HCT116 (cell line): Measurements from ENCODE around the gene ADARB2. TPM values are rescaled to one million over a fixed set of nuclear protein-coding genes. Genes with fewer than 3 reads are reported as not detected.

Source experiments
- ATAC-seq: fragments of 200-7000 bp; cut with Tn5 transposase; 2 replicates; pipeline ENCODE4 v1.9.1; 2020; ENCODE audit warnings: mild to moderate bottlenecking, moderate library complexity
- BruUV-seq: library from RNA; stranded (reverse); fragments of 400-500 nt; replicated peaks from 2 replicates; lab custom pipeline; 2021; lab: Mats Ljungman, UMichigan
- CTCF ChIA-PET: fragments of 300-600 bp; sonication (Branson Sonifier 250); formaldehyde crosslinking; loops from one replicate; lab custom pipeline; 2021; ENCODE audit warnings: antibody characterized with exemption; lab: Charles Lee
- POLR2A ChIA-PET: fragments of 300-600, 350-600 bp; sonication (Branson Sonifier 250); formaldehyde crosslinking; loops from one replicate; lab custom pipeline; 2021; ENCODE audit warnings: antibody characterized with exemption; lab: Charles Lee
- RAD21 ChIA-PET, 2 experiments: fragments of 300-600 bp; sonication (Branson Sonifier 250); formaldehyde crosslinking; loops; one replicate each; lab custom pipeline; 2023; ENCODE audit warnings: low total read pairs in 2 of 2; ENCODE audit not compliant: uncharacterized antibody in 2 of 2, unreplicated experiment in 2 of 2, low non-redundant PET in 1 of 2; lab: Charles Lee
- DNase-seq: peaks from one replicate; pipeline ENCODE4 v3.0.0-alpha.2; 2010; ENCODE audit warnings: low read depth, low spot score
- H2AFZ ChIP-seq: fragments of 200-600 bp; shearing (Covaris generic), sonication (generic); 2 replicates; pipeline ENCODE4 v1.6.1; 2017; ENCODE audit warnings: low read depth, mixed run types, mixed read lengths, antibody characterized with exemption, low read length; ENCODE audit not compliant: poor library complexity, severe bottlenecking
- H3K27ac ChIP-seq: 2 replicates; pipeline ENCODE4 v1.5.1; 2012; ENCODE audit warnings: low read depth, low read length
- H3K27me3 ChIP-seq: fragments of 200-600 bp; sonication (generic); 2 replicates; pipeline ENCODE4 v1.6.1; 2016; ENCODE audit warnings: mixed run types, low read length, mixed read lengths; ENCODE audit not compliant: insufficient read depth
- H3K36me3 ChIP-seq, 2 experiments: fragments of 200-500 bp in 1 of 2; fragments of 200-600 bp in 1 of 2; sonication (Bioruptor generic) in 1 of 2; sonication (generic) in 1 of 2; 2 replicates each; pipeline versions ENCODE4 v1.5.1 to v1.6.1; 2014 to 2016; ENCODE audit warnings: low read length in 2 of 2, inconsistent platforms in 1 of 2, mixed read lengths in 1 of 2, mixed run types in 1 of 2; ENCODE audit not compliant: insufficient read depth in 2 of 2, control insufficient read depth in 1 of 2
- H3K4me1 ChIP-seq, 2 experiments: fragments of 200-600 bp in 1 of 2; sonication (generic) in 1 of 2; 2 replicates each; pipeline versions ENCODE4 v1.5.1 to v1.6.1; 2012 to 2017; ENCODE audit warnings: low read length in 2 of 2, inconsistent platforms in 1 of 2, mild to moderate bottlenecking in 1 of 2, mixed read lengths in 1 of 2, mixed run types in 1 of 2, moderate library complexity in 1 of 2; ENCODE audit not compliant: insufficient read depth in 2 of 2, control insufficient read depth in 1 of 2
- H3K4me2 ChIP-seq: fragments of 200-600 bp; sonication (generic); 2 replicates; pipeline ENCODE4 v1.6.1; 2017; ENCODE audit warnings: mixed run types, low read length, mixed read lengths
- H3K4me3 ChIP-seq, 2 experiments: fragments of 200-600 bp in 1 of 2; sonication (generic) in 1 of 2; replicated peaks in 1 of 2; 2 replicates each; pipeline ENCODE4 v1.5.1; 2011 to 2016; ENCODE audit warnings: low read length in 2 of 2, control low read depth in 1 of 2, low read depth in 1 of 2, mild to moderate bottlenecking in 1 of 2, mixed read lengths in 1 of 2, mixed run types in 1 of 2
- H3K79me2 ChIP-seq: fragments of 200-600 bp; sonication (generic); 2 replicates; pipeline ENCODE4 v1.6.1; 2017; ENCODE audit warnings: mild to moderate bottlenecking, mixed run types, low read length, moderate library complexity, mixed read lengths; ENCODE audit not compliant: insufficient read depth
- H3K9ac ChIP-seq: fragments of 200-600 bp; sonication (generic); 2 replicates; pipeline ENCODE4 v1.6.1; 2016; ENCODE audit warnings: low read length, mixed read lengths
- H3K9me2 ChIP-seq: fragments of 200-600 bp; sonication (generic), shearing (Covaris generic); 2 replicates; pipeline ENCODE4 v1.6.1; 2017; ENCODE audit warnings: mixed run types, mild to moderate bottlenecking, moderate library complexity; ENCODE audit not compliant: insufficient read depth
- H3K9me3 ChIP-seq, 2 experiments: fragments of 200-500 bp in 1 of 2; fragments of 200-600 bp in 1 of 2; sonication (Bioruptor generic) in 1 of 2; sonication (generic) in 1 of 2; 2 replicates each; pipeline ENCODE4 v1.6.1; 2014 to 2017; ENCODE audit warnings: low read length in 2 of 2, mixed read lengths in 2 of 2, inconsistent platforms in 1 of 2, low read depth in 1 of 2, mild to moderate bottlenecking in 1 of 2, mixed run types in 1 of 2, moderate library complexity in 1 of 2; ENCODE audit not compliant: control insufficient read depth in 1 of 2, insufficient read depth in 1 of 2
- H4K20me1 ChIP-seq: fragments of 200-600 bp; sonication (generic), shearing (Covaris generic); 2 replicates; pipeline ENCODE4 v1.6.1; 2017; ENCODE audit warnings: mixed run types, mild to moderate bottlenecking, moderate library complexity; ENCODE audit not compliant: insufficient read depth
- CEBPB ChIP-seq: IDR thresholded peaks from 2 replicates; pipeline ENCODE4 v1.6.1; 2012; ENCODE audit warnings: low read depth
- EGR1 ChIP-seq: IDR thresholded peaks from 2 replicates; pipeline ENCODE4 v1.6.1; 2012; ENCODE audit warnings: low read depth
- ELF1 ChIP-seq: IDR thresholded peaks from 2 replicates; pipeline ENCODE4 v1.6.1; 2012; ENCODE audit warnings: low read depth, borderline replicate concordance
- EZH2 ChIP-seq: fragments of 200-600 bp; sonication (generic); IDR thresholded peaks from 2 replicates; pipeline ENCODE4 v1.6.1; 2017; ENCODE audit warnings: antibody characterized with exemption, mixed run types
- EZH2phosphoT487 ChIP-seq: fragments of 200-600 bp; IDR thresholded peaks from 2 replicates; pipeline ENCODE4 v1.6.1; 2018; ENCODE audit warnings: antibody characterized with exemption, borderline replicate concordance
- JUND ChIP-seq: IDR thresholded peaks from 2 replicates; pipeline ENCODE4 v1.6.1; 2012
- MAX ChIP-seq: IDR thresholded peaks from 2 replicates; pipeline ENCODE4 v1.6.1; 2012
- POLR2A ChIP-seq: IDR thresholded peaks from 2 replicates; pipeline ENCODE4 v1.7.0; 2011; ENCODE audit warnings: borderline replicate concordance; ENCODE audit not compliant: insufficient read depth, insufficient read length; ENCODE audit errors: extremely low read depth
- POLR2AphosphoS5 ChIP-seq: IDR thresholded peaks from 2 replicates; pipeline ENCODE4 v1.6.1; 2011; ENCODE audit warnings: mild to moderate bottlenecking, low read depth, low read length, moderate library complexity
- RAD21 ChIP-seq: IDR thresholded peaks from 2 replicates; pipeline ENCODE4 v1.6.1; 2012; ENCODE audit warnings: low read depth, mild to moderate bottlenecking
- SP1 ChIP-seq: IDR thresholded peaks from 2 replicates; pipeline ENCODE4 v1.6.1; 2012; ENCODE audit warnings: low read depth
- TCF7L2 ChIP-seq: IDR thresholded peaks from 2 replicates; pipeline ENCODE4 v1.7.0; 2011; ENCODE audit warnings: borderline replicate concordance, inconsistent platforms; ENCODE audit not compliant: insufficient read depth, insufficient read length; ENCODE audit errors: extremely low read depth
- YY1 ChIP-seq: IDR thresholded peaks from 2 replicates; pipeline ENCODE4 v1.6.1; 2011; ENCODE audit warnings: low read length, low read depth, moderate library complexity, mild to moderate bottlenecking; ENCODE audit not compliant: insufficient replicate concordance; ENCODE audit errors: extremely low read depth
- ZNF274 ChIP-seq: fragments of 200-500 bp; sonication (Bioruptor generic); IDR thresholded peaks from 2 replicates; pipeline ENCODE4 v1.6.1; 2014; ENCODE audit warnings: mild to moderate bottlenecking, low read depth, low read length, inconsistent platforms
- intact Hi-C: fragments of 100-400 bp; cut with micrococcal nuclease; formaldehyde crosslinking; loops from 2 replicates; pipeline ENCODE4 v1.10.0; 2022
- total RNA-seq: library from RNA; stranded (reverse); gene quantifications from one replicate; pipeline ENCODE4 v1.2.1, GENCODE V29; 2021; ENCODE audit not compliant: unreplicated experiment
- TF ChIP-seq, protein P1 (sequence below), 3 experiments: fragments of 200-600 bp in 1 of 3; sonication (generic) in 1 of 3; IDR thresholded peaks in 2 of 3; conservative IDR thresholded peaks in 1 of 3; 2 replicates each; pipeline ENCODE4 v1.5.1; 2012 to 2017; ENCODE audit warnings: low read depth in 2 of 3, low read length in 2 of 3, antibody characterized with exemption in 1 of 3, borderline replicate concordance in 1 of 3, control low read depth in 1 of 3, mild to moderate bottlenecking in 1 of 3, mixed read lengths in 1 of 3, mixed run types in 1 of 3, moderate library complexity in 1 of 3; ENCODE audit not compliant: insufficient read depth in 1 of 3
- TF ChIP-seq, protein P2 (sequence below): IDR thresholded peaks from 2 replicates; pipeline ENCODE4 v1.6.1; 2012
- TF ChIP-seq, protein P3 (sequence below): IDR thresholded peaks from 2 replicates; pipeline ENCODE4 v1.6.1; 2012; ENCODE audit warnings: low read depth

The ADARB2 gene
- total RNA-seq, 1 experiment from 2014 or later, result not detected

GRCh38 chr10:1257274-1257673 lies 480.1 kb downstream of the ADARB2 start:
- no TSS peak for BruUV-seq
- POLR2A ChIA-PET, result no interaction called here

DNA sequence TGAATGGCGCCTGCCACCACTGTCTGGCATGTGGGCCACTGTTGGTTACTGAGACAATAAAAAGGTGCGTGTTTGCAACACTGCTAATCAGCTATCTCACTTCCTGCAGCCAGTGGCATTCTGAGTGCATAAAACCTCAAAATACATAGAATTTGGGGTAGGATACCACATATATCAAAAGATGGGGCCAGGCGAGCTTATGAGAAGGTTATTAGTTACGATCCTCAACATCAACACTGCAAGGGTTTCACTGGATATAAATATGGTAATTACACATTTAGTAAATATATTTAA lies 480.9 kb downstream of the ADARB2 start:
- no peaks in the 10 kb centered on the region for H3K9me3 ChIP-seq
- no TSS peak for BruUV-seq
- TF ChIP-seq MAX (no peak), ELF1 (no peak), EZH2 (no peak), TCF7L2 (no peak), POLR2AphosphoS5 (no peak), POLR2A (no peak), SP1 (no peak), EZH2phosphoT487 (no peak), YY1 (no peak)
- TF ChIP-seq, protein P1, sequence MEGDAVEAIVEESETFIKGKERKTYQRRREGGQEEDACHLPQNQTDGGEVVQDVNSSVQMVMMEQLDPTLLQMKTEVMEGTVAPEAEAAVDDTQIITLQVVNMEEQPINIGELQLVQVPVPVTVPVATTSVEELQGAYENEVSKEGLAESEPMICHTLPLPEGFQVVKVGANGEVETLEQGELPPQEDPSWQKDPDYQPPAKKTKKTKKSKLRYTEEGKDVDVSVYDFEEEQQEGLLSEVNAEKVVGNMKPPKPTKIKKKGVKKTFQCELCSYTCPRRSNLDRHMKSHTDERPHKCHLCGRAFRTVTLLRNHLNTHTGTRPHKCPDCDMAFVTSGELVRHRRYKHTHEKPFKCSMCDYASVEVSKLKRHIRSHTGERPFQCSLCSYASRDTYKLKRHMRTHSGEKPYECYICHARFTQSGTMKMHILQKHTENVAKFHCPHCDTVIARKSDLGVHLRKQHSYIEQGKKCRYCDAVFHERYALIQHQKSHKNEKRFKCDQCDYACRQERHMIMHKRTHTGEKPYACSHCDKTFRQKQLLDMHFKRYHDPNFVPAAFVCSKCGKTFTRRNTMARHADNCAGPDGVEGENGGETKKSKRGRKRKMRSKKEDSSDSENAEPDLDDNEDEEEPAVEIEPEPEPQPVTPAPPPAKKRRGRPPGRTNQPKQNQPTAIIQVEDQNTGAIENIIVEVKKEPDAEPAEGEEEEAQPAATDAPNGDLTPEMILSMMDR (IDR thresholded peaks at IDR 0.05 in 2 of 3, conservative IDR thresholded peaks at IDR 0.05 in 1 of 3; ENCODE audit: borderline replicate concordance in 1 of 3, insufficient read depth in 1 of 3, low read depth in 2 of 3, low read length in 2 of 3), result no peak
- TF ChIP-seq, protein P2, sequence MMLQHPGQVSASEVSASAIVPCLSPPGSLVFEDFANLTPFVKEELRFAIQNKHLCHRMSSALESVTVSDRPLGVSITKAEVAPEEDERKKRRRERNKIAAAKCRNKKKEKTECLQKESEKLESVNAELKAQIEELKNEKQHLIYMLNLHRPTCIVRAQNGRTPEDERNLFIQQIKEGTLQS, result no peak
- TF ChIP-seq, protein P3, sequence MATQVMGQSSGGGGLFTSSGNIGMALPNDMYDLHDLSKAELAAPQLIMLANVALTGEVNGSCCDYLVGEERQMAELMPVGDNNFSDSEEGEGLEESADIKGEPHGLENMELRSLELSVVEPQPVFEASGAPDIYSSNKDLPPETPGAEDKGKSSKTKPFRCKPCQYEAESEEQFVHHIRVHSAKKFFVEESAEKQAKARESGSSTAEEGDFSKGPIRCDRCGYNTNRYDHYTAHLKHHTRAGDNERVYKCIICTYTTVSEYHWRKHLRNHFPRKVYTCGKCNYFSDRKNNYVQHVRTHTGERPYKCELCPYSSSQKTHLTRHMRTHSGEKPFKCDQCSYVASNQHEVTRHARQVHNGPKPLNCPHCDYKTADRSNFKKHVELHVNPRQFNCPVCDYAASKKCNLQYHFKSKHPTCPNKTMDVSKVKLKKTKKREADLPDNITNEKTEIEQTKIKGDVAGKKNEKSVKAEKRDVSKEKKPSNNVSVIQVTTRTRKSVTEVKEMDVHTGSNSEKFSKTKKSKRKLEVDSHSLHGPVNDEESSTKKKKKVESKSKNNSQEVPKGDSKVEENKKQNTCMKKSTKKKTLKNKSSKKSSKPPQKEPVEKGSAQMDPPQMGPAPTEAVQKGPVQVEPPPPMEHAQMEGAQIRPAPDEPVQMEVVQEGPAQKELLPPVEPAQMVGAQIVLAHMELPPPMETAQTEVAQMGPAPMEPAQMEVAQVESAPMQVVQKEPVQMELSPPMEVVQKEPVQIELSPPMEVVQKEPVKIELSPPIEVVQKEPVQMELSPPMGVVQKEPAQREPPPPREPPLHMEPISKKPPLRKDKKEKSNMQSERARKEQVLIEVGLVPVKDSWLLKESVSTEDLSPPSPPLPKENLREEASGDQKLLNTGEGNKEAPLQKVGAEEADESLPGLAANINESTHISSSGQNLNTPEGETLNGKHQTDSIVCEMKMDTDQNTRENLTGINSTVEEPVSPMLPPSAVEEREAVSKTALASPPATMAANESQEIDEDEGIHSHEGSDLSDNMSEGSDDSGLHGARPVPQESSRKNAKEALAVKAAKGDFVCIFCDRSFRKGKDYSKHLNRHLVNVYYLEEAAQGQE, result no peak

More at GRCh38 chr10:1257274-1257673, 480.1 kb downstream of the ADARB2 start:
- TF ChIP-seq, protein P2, result no peak
- no peak for TF ChIP-seq CEBPB
- TF ChIP-seq ZNF274, result no peak
- TF ChIP-seq RAD21, result no peak
- no peak for TF ChIP-seq EZH2
- no peak for TF ChIP-seq YY1
- TF ChIP-seq EGR1, result no peak
- no peak for TF ChIP-seq JUND
- H3K27me3 ChIP-seq, result peaks cover 45% of the 10 kb centered on the region
- no peaks in the 10 kb centered on the region for H3K9me2 ChIP-seq
- H3K4me2 ChIP-seq, result no peak overlapping the region
- no peak overlapping the region for H3K27ac ChIP-seq
- intact Hi-C loops, result no loop called here
- no peaks in the 10 kb centered on the region for H3K4me1 ChIP-seq
- no peaks in the 10 kb centered on the region for H3K79me2 ChIP-seq
- H3K9ac ChIP-seq, result no peak overlapping the region
- ChIA-PET CTCF (no interaction called here), RAD21 (no interaction called here)
- no peaks in the 10 kb centered on the region for H3K36me3 ChIP-seq
- H3K4me3 ChIP-seq, result no peak overlapping the region
- H3K9me3 ChIP-seq, result no peaks in the 10 kb centered on the region
- ATAC-seq (no peak), DNase-seq (no peak)
- H4K20me1 ChIP-seq, result no peaks in the 10 kb centered on the region
- H2AFZ ChIP-seq, result no peak overlapping the region

More for the DNA sequence above, 480.9 kb downstream of the ADARB2 start:
- Histone ChIP-seq H4K20me1 (no peaks in the 10 kb centered on the region), H2AFZ (no peak overlapping the region), H3K9me2 (no peaks in the 10 kb centered on the region), H3K4me3 (no peak overlapping the region), H3K4me1 (no peaks in the 10 kb centered on the region), H3K4me2 (no peak overlapping the region), H3K27me3 (peaks cover 46% of the 10 kb centered on the region), H3K27ac (no peak overlapping the region), H3K9ac (no peak overlapping the region), H3K79me2 (no peaks in the 10 kb centered on the region), H3K36me3 (no peaks in the 10 kb centered on the region)
- DNase-seq, result no peak
- CTCF ChIA-PET, result no interaction called here
- RAD21 ChIA-PET, result no interaction called here
- ATAC-seq, result no peak
- POLR2A ChIA-PET, result no interaction called here
- intact Hi-C loops, result no loop called here
